Right lobe of liver (tissue), 6 donors: Measurements from ENCODE around the gene AMIGO3. TPM values are rescaled to one million over a fixed set of nuclear protein-coding genes. Genes with fewer than 3 reads are reported as not detected.
"Not testable (repeated sequence)": the region's sequence is repeated elsewhere in the genome, so short reads cannot be mapped to it uniquely, and the experiment has no call there.

ENCODE experiments used
- ATAC-seq, 4 donors: fragments of 200-7000 bp; cut with Tn5 transposase; one replicate each; pipeline ENCODE4 v1.9.1; 2020; ENCODE audit warnings: mild to moderate bottlenecking in 4 of 4, moderate library complexity in 4 of 4
- DNase-seq, 3 donors: peaks; one replicate each; pipeline ENCODE4 v3.0.0-alpha.2; 2020
- H3K27ac ChIP-seq, 3 donors: fragments of 200-600 bp; one replicate each; pipeline ENCODE4 v1.8.0; 2022
- H3K27me3 ChIP-seq, 2 donors: fragments of 200-600 bp; one replicate each; pipeline ENCODE4 v1.8.0; 2022
- H3K36me3 ChIP-seq, 4 donors: fragments of 200-600 bp; sonication (generic) in 1 of 4; one replicate each; pipeline versions ENCODE4 v1.5.1 to v1.8.0; 2017 to 2022; ENCODE audit warnings: control low read depth in 1 of 4
- H3K4me1 ChIP-seq, 4 donors: fragments of 200-600 bp; sonication (generic) in 1 of 4; one replicate each; pipeline versions ENCODE4 v1.5.1 to v1.8.0; 2017 to 2022; ENCODE audit warnings: control low read depth in 1 of 4
- H3K4me3 ChIP-seq, 3 donors: fragments of 200-600 bp; one replicate each; pipeline ENCODE4 v1.8.0; 2022
- H3K9me3 ChIP-seq, 4 donors: fragments of 200-600 bp; sonication (generic) in 1 of 4; one replicate each; pipeline versions ENCODE4 v1.5.1 to v1.8.0; 2017 to 2022; ENCODE audit warnings: control low read depth in 1 of 4
- POLR2A ChIP-seq: fragments of 450-650 bp; IDR thresholded peaks from one replicate; pipeline ENCODE4 v1.6.1; 2017; ENCODE audit warnings: antibody characterized with exemption, mild to moderate bottlenecking
- WGBS: methylation state at CpG from one replicate; pipeline ENCODE4 v1.1.6; 2018; ENCODE audit warnings: low coverage, low lambda C conversion rate; ENCODE audit not compliant: insufficient coverage; ENCODE audit errors: missing lambda C conversion rate; 5-methylcytosine and 5-hydroxymethylcytosine counted together
- intact Hi-C, 2 donors: fragments of 100-400 bp; cut with DNase I; formaldehyde crosslinking; loops; one replicate each; pipeline versions ENCODE4 v1.11.2 to v1.14.1; 2022
- total RNA-seq, 6 experiments: library from RNA; depleted of rRNA in 2 of 6; stranded (reverse); fragments of >200 nt in 2 of 6; fragmentation: NEBNext Ultra II Directional in 3 of 6; extraction: Animal tissue kit (Norgen Biotek cat#: 25700) in 3 of 6; gene quantifications; one replicate each; pipeline versions ENCODE4 v1.1.0 to v1.2.4, GENCODE V29; 2016 to 2023
- TF ChIP-seq, protein P1 (sequence below), 4 donors: fragments of 200-600 bp in 3 of 4; fragments of 450-650 bp in 1 of 4; IDR thresholded peaks; one replicate each; pipeline versions ENCODE4 v1.5.1 to v1.8.0; 2016 to 2022; ENCODE audit warnings: antibody characterized with exemption in 4 of 4, mild to moderate bottlenecking in 2 of 4
- donor health status: DM: no; HTN: yes; CAD: no.
- donor health status: DM: no; HTN: no; CAD: no.
- donor health status: DM: no; HTN: no; CAD: no.
- donor health status: DM: no; HTN: yes; CAD: no.
- donor health status: DM: no; HTN: yes; CAD: no.

AMIGO3 gene
- total RNA-seq, 6 experiments from 2014 or later, result 0.07 to 2.4 (median 0.64) TPM; not detected in 2

DNA sequence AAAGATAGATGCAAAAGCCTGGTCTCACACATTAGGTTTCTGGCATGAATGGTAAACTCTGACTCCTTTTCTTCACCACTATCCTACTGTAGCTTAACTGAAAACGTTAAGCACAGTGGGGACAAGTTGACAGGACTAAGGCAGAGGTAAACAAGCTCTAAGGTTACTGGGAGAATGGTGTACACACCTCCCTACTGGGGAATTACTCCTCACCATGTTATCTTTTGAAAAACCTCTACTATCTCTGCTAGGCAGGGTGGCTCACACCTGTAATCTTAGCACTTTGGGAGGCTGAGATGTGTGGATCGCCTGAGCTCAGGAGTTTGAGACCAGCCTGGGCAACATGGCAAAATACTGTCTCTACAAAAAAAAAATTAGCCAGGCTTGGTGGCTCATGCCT lies 37.7 kb upstream of the AMIGO3 start:
- no peaks in the 10 kb centered on the region for H3K4me1 ChIP-seq
- no peak for DNase-seq
- no peaks in the 10 kb centered on the region for H3K9me3 ChIP-seq
- H3K36me3 ChIP-seq, result no peaks in the 10 kb centered on the region
- TF ChIP-seq POLR2A, result no peak
- TF ChIP-seq, protein P1, sequence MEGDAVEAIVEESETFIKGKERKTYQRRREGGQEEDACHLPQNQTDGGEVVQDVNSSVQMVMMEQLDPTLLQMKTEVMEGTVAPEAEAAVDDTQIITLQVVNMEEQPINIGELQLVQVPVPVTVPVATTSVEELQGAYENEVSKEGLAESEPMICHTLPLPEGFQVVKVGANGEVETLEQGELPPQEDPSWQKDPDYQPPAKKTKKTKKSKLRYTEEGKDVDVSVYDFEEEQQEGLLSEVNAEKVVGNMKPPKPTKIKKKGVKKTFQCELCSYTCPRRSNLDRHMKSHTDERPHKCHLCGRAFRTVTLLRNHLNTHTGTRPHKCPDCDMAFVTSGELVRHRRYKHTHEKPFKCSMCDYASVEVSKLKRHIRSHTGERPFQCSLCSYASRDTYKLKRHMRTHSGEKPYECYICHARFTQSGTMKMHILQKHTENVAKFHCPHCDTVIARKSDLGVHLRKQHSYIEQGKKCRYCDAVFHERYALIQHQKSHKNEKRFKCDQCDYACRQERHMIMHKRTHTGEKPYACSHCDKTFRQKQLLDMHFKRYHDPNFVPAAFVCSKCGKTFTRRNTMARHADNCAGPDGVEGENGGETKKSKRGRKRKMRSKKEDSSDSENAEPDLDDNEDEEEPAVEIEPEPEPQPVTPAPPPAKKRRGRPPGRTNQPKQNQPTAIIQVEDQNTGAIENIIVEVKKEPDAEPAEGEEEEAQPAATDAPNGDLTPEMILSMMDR (IDR thresholded peaks at IDR 0.05), result no peak
- H3K27ac ChIP-seq, result no peak overlapping the region
- H3K4me3 ChIP-seq, result no peak overlapping the region
- intact Hi-C loops, result no loop called here
- ATAC-seq, result no peak
- no peaks in the 10 kb centered on the region for H3K27me3 ChIP-seq
- 55% methylated on average over 1 of the region's 2 CpGs for WGBS

DNA sequence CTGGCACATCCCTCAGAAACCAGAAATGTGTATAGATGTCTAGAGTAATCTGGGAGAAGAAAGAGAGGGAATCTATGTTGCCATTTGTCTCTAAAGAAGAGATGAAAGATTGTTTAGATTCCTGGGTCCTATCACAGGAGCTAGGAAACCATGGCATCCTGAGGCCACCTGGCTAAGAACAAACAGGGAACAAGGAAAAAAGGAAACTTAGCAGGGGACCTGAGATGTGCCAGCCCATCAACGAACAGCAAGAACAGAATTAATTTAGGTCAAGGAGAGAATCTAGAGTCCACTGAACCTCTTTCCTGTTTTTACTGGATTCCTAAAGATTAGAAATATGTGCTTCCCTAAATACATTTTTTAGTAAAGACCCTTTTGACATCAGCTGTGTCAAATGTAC lies 36.6 kb upstream of the AMIGO3 start:
- no peak overlapping the region for H3K27ac ChIP-seq
- no peaks in the 10 kb centered on the region for H3K27me3 ChIP-seq
- H3K4me3 ChIP-seq, result no peak overlapping the region
- H3K36me3 ChIP-seq, result no peaks in the 10 kb centered on the region
- H3K4me1 ChIP-seq, result no peaks in the 10 kb centered on the region
- DNase-seq, result no peak
- TF ChIP-seq POLR2A, result no peak
- TF ChIP-seq, protein P1 (IDR thresholded peaks at IDR 0.05), result no peak
- intact Hi-C loops, result no loop called here
- ATAC-seq, result no peak
- WGBS, result 77% methylated on average over 1 of the region's 1 CpG
- H3K9me3 ChIP-seq, result no peaks in the 10 kb centered on the region

DNA sequence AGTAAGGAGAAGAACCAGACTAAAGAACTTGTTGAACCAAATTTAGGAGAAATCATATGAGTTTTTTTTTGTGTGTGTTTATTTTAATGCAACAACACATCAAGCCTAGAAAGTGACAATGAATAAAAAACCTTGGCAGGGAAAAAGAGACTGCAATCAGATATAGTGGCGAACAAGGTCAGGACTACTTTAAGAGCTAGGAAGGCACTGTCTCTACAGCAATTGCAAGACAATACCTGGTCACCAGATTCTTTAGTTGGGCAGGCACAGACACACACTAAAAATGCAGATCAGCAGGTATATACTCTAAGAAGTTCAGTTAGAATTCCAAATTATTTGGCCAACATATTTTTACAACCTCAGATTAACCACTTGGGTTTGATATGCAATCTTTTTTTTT lies 35.1 kb upstream of the AMIGO3 start:
- no peak for ATAC-seq
- TF ChIP-seq, protein P1 (IDR thresholded peaks at IDR 0.05), result no peak
- no peak for TF ChIP-seq POLR2A
- no peaks in the 10 kb centered on the region for H3K9me3 ChIP-seq
- H3K27me3 ChIP-seq, result no peaks in the 10 kb centered on the region
- H3K4me3 ChIP-seq, result no peak overlapping the region
- DNase-seq, result no peak
- H3K4me1 ChIP-seq, result peaks cover 0 to 9% (median 4%) of the 10 kb centered on the region in 4 donors
- WGBS, result 87% methylated on average over 1 of the region's 1 CpG
- H3K36me3 ChIP-seq, result no peaks in the 10 kb centered on the region
- H3K27ac ChIP-seq, result no peak overlapping the region
- intact Hi-C loops, result no loop called here

DNA sequence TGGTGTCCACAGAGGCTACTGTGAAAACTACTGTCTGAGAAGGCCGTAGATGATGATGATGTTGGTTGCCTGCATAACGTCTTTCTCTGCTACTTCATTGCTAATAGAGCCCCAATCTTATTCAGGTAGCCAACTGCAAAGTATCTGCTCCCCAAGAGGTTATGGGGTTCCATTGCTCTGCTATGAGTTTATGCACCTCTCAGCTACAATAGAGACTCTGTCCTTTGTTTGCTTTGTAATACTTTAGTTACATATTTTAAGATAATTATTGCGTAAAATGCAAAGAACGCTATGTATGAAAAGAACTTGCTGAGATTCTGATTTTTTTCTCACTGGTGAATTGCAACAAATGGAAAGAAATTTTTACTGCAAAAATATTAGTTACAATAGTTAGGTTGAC lies 32.0 kb upstream of the AMIGO3 start:
- H3K4me3 ChIP-seq, result no peak overlapping the region
- 91% methylated on average over 4 of the region's 4 CpGs for WGBS
- H3K9me3 ChIP-seq, result no peaks in the 10 kb centered on the region
- DNase-seq (no peak), ATAC-seq (no peak)
- peaks cover 0 to 8% (median 2%) of the 10 kb centered on the region in 4 donors for H3K36me3 ChIP-seq
- H3K27me3 ChIP-seq, result no peaks in the 10 kb centered on the region
- intact Hi-C loops, result no loop called here
- no peak overlapping the region for H3K27ac ChIP-seq
- peaks cover 0 to 9% (median 4%) of the 10 kb centered on the region in 4 donors for H3K4me1 ChIP-seq
- TF ChIP-seq, protein P1 (IDR thresholded peaks at IDR 0.05), result no peak
- no peak for TF ChIP-seq POLR2A

DNA sequence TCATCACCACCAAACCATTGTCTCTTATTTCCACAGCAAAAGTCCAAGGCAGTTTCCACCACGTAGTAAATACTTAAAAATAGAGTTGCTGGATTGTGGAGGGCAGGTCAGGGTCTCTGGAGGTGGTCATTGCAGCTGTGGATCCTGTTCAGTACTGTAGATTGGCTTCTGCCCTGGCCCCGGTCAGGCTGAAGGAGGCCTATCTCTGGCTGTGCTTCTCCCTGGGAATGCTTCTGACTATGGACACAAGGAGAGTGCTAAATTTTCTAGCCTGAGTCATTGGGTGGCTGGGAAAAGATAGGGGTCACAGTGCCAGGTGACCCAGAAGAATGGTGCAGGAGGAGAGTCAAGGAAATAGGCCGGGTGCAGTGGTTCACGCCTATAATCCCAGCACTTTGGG lies 30.6 kb upstream of the AMIGO3 start:
- Histone ChIP-seq H3K4me3 (no peak overlapping the region), H3K27me3 (no peaks in the 10 kb centered on the region), H3K27ac (no peak overlapping the region), H3K4me1 (peaks cover 0 to 9% (median 4%) of the 10 kb centered on the region in 4 donors), H3K9me3 (no peaks in the 10 kb centered on the region), H3K36me3 (peaks cover 0 to 8% (median 2%) of the 10 kb centered on the region in 4 donors)
- WGBS, result 69% methylated on average over 3 of the region's 4 CpGs
- intact Hi-C loops, result no loop called here
- TF ChIP-seq, protein P1 (IDR thresholded peaks at IDR 0.05), result no peak
- TF ChIP-seq POLR2A, result no peak
- ATAC-seq (peak in 3 of 4 donors; percentile 9 to 17 (median 17)), DNase-seq (no peak)

GRCh38 chr3:49748874-49749273 lies 29.4 kb upstream of the AMIGO3 start:
- intact Hi-C loops, H3K9me3 ChIP-seq, H3K4me3 ChIP-seq, H3K4me1 ChIP-seq, ATAC-seq, H3K27me3 ChIP-seq, H3K27ac ChIP-seq, DNase-seq, H3K36me3 ChIP-seq: not testable (repeated sequence)
- WGBS, result 71% methylated on average over 1 of the region's 5 CpGs
